Measurements from ENCODE around the gene APBA1. TPM values are rescaled to one million over a fixed set of nuclear protein-coding genes. Genes with fewer than 3 reads are reported as not detected.

Gene APBA1
- polyA plus RNA-seq, 1 of the 3 experiments (the other 2 are of a cell fraction), result 3.1 TPM

GRCh38 chr9:69385581-69386033, 286.6 kb downstream of the APBA1 start:
- 0 out of 4 replicates have a peak, but pooled peaks cover 0 to 6% of the 10 kb centered on the region in 2 experiments for H3K4me1 ChIP-seq (ENCODE audit: control insufficient read depth in 1 of 2, insufficient read depth in 2 of 2, low read depth in 1 of 2, low read length in 1 of 2)
- ChIA-PET CTCF (no interaction called here), POLR2A (no interaction called here)
- WGBS (ENCODE audit: low lambda C conversion rate), result 18% methylated on average over 6 of the region's 6 CpGs
- no peaks in the 10 kb centered on the region for H4K20me1 ChIP-seq (ENCODE audit: insufficient read depth)
- no peaks in the 10 kb centered on the region for H3K9me3 ChIP-seq
- H3K4me3 ChIP-seq (ENCODE audit: low read depth in 2 of 2, low read length in 1 of 2), result no peak overlapping the region
- H3K9ac ChIP-seq, result no peak overlapping the region
- DNase-seq, result no peak
- H3K79me2 ChIP-seq (ENCODE audit: insufficient read depth), result no peaks in the 10 kb centered on the region
- no peak overlapping the region for H3K4me2 ChIP-seq
- H3K27ac ChIP-seq (ENCODE audit: low read depth in 2 of 2, low read length in 1 of 2), result no peak overlapping the region
- H3K9me2 ChIP-seq, result no peaks in the 10 kb centered on the region
- peaks cover 9% of the 10 kb centered on the region; the same call in 1 of the 2 replicates for H3K27me3 ChIP-seq (ENCODE audit: insufficient read depth)
- no peak for TF ChIP-seq USF1 (IDR thresholded peaks at IDR 0.05; ENCODE audit: borderline replicate concordance, low read depth)
- no peak for TF ChIP-seq CHD2 (IDR thresholded peaks at IDR 0.05; ENCODE audit: low read length, partially characterized antibody)
- no peak for TF ChIP-seq TCF12 (IDR thresholded peaks at IDR 0.05)
- H2AFZ ChIP-seq (ENCODE audit: low read depth), result no peak overlapping the region
- no peaks in the 10 kb centered on the region for H3K36me3 ChIP-seq (replicated peaks in 1 of 2; ENCODE audit: control insufficient read depth in 1 of 2, insufficient read depth in 2 of 2, low read length in 1 of 2)
- no peaks in the 10 kb centered on the region for H3F3A ChIP-seq (replicated peaks; ENCODE audit: insufficient read depth)

- Histone ChIP-seq H3K9ac (no peak overlapping the region), H3K4me2 (no peak overlapping the region), H3K9me2 (no peaks in the 10 kb centered on the region), H3F3A (replicated peaks; ENCODE audit: insufficient read depth) (peaks cover 8% of the 10 kb centered on the region), H3K36me3 (replicated peaks in 1 of 2; ENCODE audit: control insufficient read depth in 1 of 2, insufficient read depth in 2 of 2, low read length in 1 of 2) (no peaks in the 10 kb centered on the region), H3K79me2 (ENCODE audit: insufficient read depth) (no peaks in the 10 kb centered on the region), H3K4me1 (ENCODE audit: control insufficient read depth in 1 of 2, insufficient read depth in 2 of 2, low read depth in 1 of 2, low read length in 1 of 2) (peaks cover 0 to 23% of the 10 kb centered on the region in 2 experiments; a peak in 3 of 4 replicates), H3K27ac (ENCODE audit: low read depth in 2 of 2, low read length in 1 of 2) (no peak overlapping the region), H4K20me1 (ENCODE audit: insufficient read depth) (no peaks in the 10 kb centered on the region), H3K9me3 (no peaks in the 10 kb centered on the region), H3K27me3 (ENCODE audit: insufficient read depth) (no peaks in the 10 kb centered on the region; the same call in 1 of the 2 replicates), H2AFZ (ENCODE audit: low read depth) (no peak overlapping the region), H3K4me3 (ENCODE audit: low read depth in 2 of 2, low read length in 1 of 2) (no peak overlapping the region)
- no peak for DNase-seq
- POLR2A ChIA-PET, result no interaction called here
- WGBS (ENCODE audit: low lambda C conversion rate), result 52% methylated on average over 4 of the region's 4 CpGs
- TF ChIP-seq RAD21 (IDR thresholded peaks at IDR 0.05; ENCODE audit: low read length) (no peak), RXRA (IDR thresholded peaks at IDR 0.05; ENCODE audit: borderline replicate concordance, low read depth) (no peak), CTCF (IDR thresholded peaks at IDR 0.05) (no peak), TAF1 (IDR thresholded peaks at IDR 0.05; ENCODE audit: borderline replicate concordance, low read depth, low read length) (no peak), NFIC (IDR thresholded peaks at IDR 0.05; ENCODE audit: borderline replicate concordance) (no peak), YY1 (IDR thresholded peaks at IDR 0.05; ENCODE audit: low read depth) (no peak), GABPA (IDR thresholded peaks at IDR 0.05; ENCODE audit: low read depth) (no peak), FOXJ3 (CRISPR knock-in tag; IDR thresholded peaks at IDR 0.05) (no peak), TEAD4 (IDR thresholded peaks at IDR 0.05; ENCODE audit: borderline replicate concordance, insufficient read depth) (no peak), CHD2 (IDR thresholded peaks at IDR 0.05; ENCODE audit: low read length, partially characterized antibody) (no peak)
- CTCF ChIA-PET, result no interaction called here
These were observed 290.0 kb downstream of the APBA1 start for GRCh38 chr9:69382135-69382534.
